Skeletal muscle tissue (tissue), 4 donors: ENCODE data around the gene SP140. TPM values are rescaled to one million over a fixed set of nuclear protein-coding genes. Genes with fewer than 3 reads are reported as not detected.

Source experiments
- H3K27ac ChIP-seq: one replicate; pipeline ENCODE4 v1.7.0; 2013; ENCODE audit warnings: mild to moderate bottlenecking, low read depth, low read length, inconsistent platforms
- H3K27me3 ChIP-seq, 3 donors: one replicate each; pipeline ENCODE4 v1.7.0; 2013; ENCODE audit warnings: low read length in 3 of 3; ENCODE audit not compliant: control insufficient read depth in 3 of 3, insufficient read depth in 3 of 3
- H3K36me3 ChIP-seq, 3 donors: one replicate each; pipeline ENCODE4 v1.7.0; 2013; ENCODE audit warnings: low read length in 3 of 3; ENCODE audit not compliant: control insufficient read depth in 3 of 3, insufficient read depth in 3 of 3
- H3K4me1 ChIP-seq, 3 donors: one replicate each; pipeline ENCODE4 v1.7.0; 2013; ENCODE audit warnings: low read length in 3 of 3, mild to moderate bottlenecking in 3 of 3; ENCODE audit not compliant: control insufficient read depth in 3 of 3, insufficient read depth in 3 of 3
- H3K4me3 ChIP-seq, 3 donors: one replicate each; pipeline ENCODE4 v1.7.0; 2013; ENCODE audit warnings: low read length in 3 of 3
- H3K9ac ChIP-seq, 3 donors: one replicate each; pipeline ENCODE4 v1.7.0; 2013; ENCODE audit warnings: low read length in 3 of 3, mild to moderate bottlenecking in 3 of 3, moderate library complexity in 2 of 3, low read depth in 1 of 3
- H3K9me3 ChIP-seq, 3 donors: one replicate each; pipeline ENCODE4 v1.7.0; 2013; ENCODE audit warnings: low read length in 3 of 3; ENCODE audit not compliant: control insufficient read depth in 3 of 3
- total RNA-seq: library from RNA; depleted of rRNA; stranded (reverse); fragments of >200 nt; gene quantifications from one replicate; pipeline ENCODE4 v1.2.3, GENCODE V29; 2014
- donor health status: Osteomylitis.

Gene SP140
- total RNA-seq, 1 donor from 2014 or later = 0.52 TPM

- Histone ChIP-seq H3K27ac (no peak overlapping the region), H3K9ac (no peak overlapping the region), H3K27me3 (no peaks in the 10 kb centered on the region), H3K9me3 (no peaks in the 10 kb centered on the region), H3K4me1 (peaks cover 0 to 5% (median 0%) of the 10 kb centered on the region in 3 donors), H3K36me3 (no peaks in the 10 kb centered on the region), H3K4me3 (no peak overlapping the region)
Observed at GRCh38 chr2:230348787-230349186, 123.3 kb downstream of the SP140 start.

GRCh38 chr2:230356084-230356483, 130.5 kb downstream of the SP140 start:
- no peaks in the 10 kb centered on the region for H3K9me3 ChIP-seq
- H3K9ac ChIP-seq = no peak overlapping the region
- no peak overlapping the region for H3K4me3 ChIP-seq
- no peaks in the 10 kb centered on the region for H3K27me3 ChIP-seq
- H3K36me3 ChIP-seq = peaks cover 0 to 4% (median 3%) of the 10 kb centered on the region in 3 donors
- no peaks in the 10 kb centered on the region for H3K4me1 ChIP-seq
- H3K27ac ChIP-seq = no peak overlapping the region

- no peak overlapping the region for H3K27ac ChIP-seq
- no peaks in the 10 kb centered on the region for H3K9me3 ChIP-seq
- H3K9ac ChIP-seq = no peak overlapping the region
- no peaks in the 10 kb centered on the region for H3K4me1 ChIP-seq
- no peak overlapping the region for H3K4me3 ChIP-seq
- no peaks in the 10 kb centered on the region for H3K27me3 ChIP-seq
- H3K36me3 ChIP-seq = peaks cover 0 to 8% (median 3%) of the 10 kb centered on the region in 3 donors
Observed at GRCh38 chr2:230358305-230358704, 132.8 kb downstream of the SP140 start.

GRCh38 chr2:230360028-230360427, 134.5 kb downstream of the SP140 start:
- Histone ChIP-seq H3K4me1 (no peaks in the 10 kb centered on the region), H3K36me3 (peaks cover 0 to 8% (median 3%) of the 10 kb centered on the region in 3 donors), H3K27ac (no peak overlapping the region), H3K27me3 (no peaks in the 10 kb centered on the region), H3K9ac (no peak overlapping the region), H3K9me3 (no peaks in the 10 kb centered on the region), H3K4me3 (no peak overlapping the region)

GRCh38 chr2:230362030-230362691, 136.6 kb downstream of the SP140 start:
- H3K9me3 ChIP-seq = no peaks in the 10 kb centered on the region
- no peaks in the 10 kb centered on the region for H3K27me3 ChIP-seq
- H3K4me3 ChIP-seq = no peak overlapping the region
- H3K27ac ChIP-seq = no peak overlapping the region
- H3K9ac ChIP-seq = no peak overlapping the region
- peaks cover 0 to 8% (median 3%) of the 10 kb centered on the region in 3 donors for H3K36me3 ChIP-seq
- no peaks in the 10 kb centered on the region for H3K4me1 ChIP-seq

Other genes with a start within 250 kb of the SP140 start
- 2.6 TPM for gene SLC16A14, start 156.8 kb upstream of the SP140 start, total RNA-seq
- 4.7 TPM for gene SP110, start 5.8 kb upstream of the SP140 start, total RNA-seq
- 3.7 TPM for gene SP140L, start 101.5 kb downstream of the SP140 start, total RNA-seq
- 24.0 TPM for gene SP100, start 190.5 kb downstream of the SP140 start, total RNA-seq